Measurements from ENCODE around the gene OR4F16. TPM values are rescaled to one million over a fixed set of nuclear protein-coding genes. Genes with fewer than 3 reads are reported as not detected.

Gene OR4F16
- total RNA-seq (2022; extraction: Qiagen RNA extraction), result not detected in 5 replicates

GRCh38 chr1:686554-686953 is at the start of gene OR4F16:
TSS of gene OR4F16 (minus strand) at chr1:686654. CDS start at chr1:686654, 0 bp downstream.

Other genes starting within 250 kb of the OR4F16 start
- not detected in 5 replicates for gene OR4F29, start 235.0 kb downstream of the OR4F16 start, total RNA-seq (2022; extraction: Qiagen RNA extraction)
- 14.2 to 22.6 TPM (median 19.7 TPM) in 5 replicates for gene SAMD11, start 237.3 kb upstream of the OR4F16 start, total RNA-seq (2022; extraction: Qiagen RNA extraction)